PFSK-1 (cell line): ENCODE measurements around the gene RAPSN.

ENCODE experiments used
- FOXP2 ChIP-seq: optimal IDR thresholded peaks from 2 replicates; pipeline ENCODE3; 2011; ENCODE audit warnings: borderline replicate concordance, control low read depth, inconsistent platforms; ENCODE audit not compliant: insufficient read depth; ENCODE audit errors: extremely low read length, extremely low read depth
- POLR2AphosphoS5 ChIP-seq: IDR thresholded peaks from 2 replicates; pipeline ENCODE4 v1.6.1; 2012; ENCODE audit warnings: low read depth, mild to moderate bottlenecking, control low read depth, low read length, moderate library complexity
- REST ChIP-seq, 2 experiments: IDR thresholded peaks; 2 replicates each; pipeline versions ENCODE4 v1.6.1 to v1.8.0; 2011 to 2012; ENCODE audit warnings: low read depth in 2 of 2, low read length in 2 of 2, control low read depth in 1 of 2, inconsistent platforms in 1 of 2, mild to moderate bottlenecking in 1 of 2, moderate library complexity in 1 of 2; ENCODE audit not compliant: insufficient read depth in 1 of 2
- SIN3A ChIP-seq: IDR thresholded peaks from 2 replicates; pipeline ENCODE4 v1.6.1; 2012; ENCODE audit warnings: mild to moderate bottlenecking, low read length, moderate library complexity, borderline replicate concordance; ENCODE audit not compliant: insufficient read depth
- TAF1 ChIP-seq: IDR thresholded peaks from 2 replicates; pipeline ENCODE4 v1.6.1; 2012; ENCODE audit warnings: low read length, control low read depth, borderline replicate concordance; ENCODE audit not compliant: insufficient read depth

RAPSN gene

GRCh38 chr11:47436726-47437125, 12.2 kb downstream of the RAPSN start:
- TF ChIP-seq FOXP2 = no peak
- no peak for TF ChIP-seq REST (IDR thresholded peaks at IDR 0.05; ENCODE audit: insufficient read depth in 1 of 2, low read depth in 2 of 2, low read length in 2 of 2)
- TF ChIP-seq TAF1 = no peak
- TF ChIP-seq SIN3A = no peak
- no peak for TF ChIP-seq POLR2AphosphoS5

- TF ChIP-seq REST (IDR thresholded peaks at IDR 0.05; ENCODE audit: insufficient read depth in 1 of 2, low read depth in 2 of 2, low read length in 2 of 2) (no peak), SIN3A (no peak), TAF1 (no peak), FOXP2 (no peak), POLR2AphosphoS5 (no peak)
Measured at GRCh38 chr11:47435687-47436086, 13.2 kb downstream of the RAPSN start.

- TF ChIP-seq REST (IDR thresholded peaks at IDR 0.05; ENCODE audit: insufficient read depth in 1 of 2, low read depth in 2 of 2, low read length in 2 of 2) (no peak), TAF1 (no peak), POLR2AphosphoS5 (no peak)
Measured at GRCh38 chr11:47434011-47434786, 14.7 kb downstream of the RAPSN start.

- TF ChIP-seq FOXP2 = no peak
- TF ChIP-seq TAF1 = no peak
Measured at GRCh38 chr11:47433157-47433556, 15.8 kb downstream of the RAPSN start.

GRCh38 chr11:47431356-47432083, 17.4 kb downstream of the RAPSN start:
- TF ChIP-seq FOXP2 (no peak), SIN3A (no peak), POLR2AphosphoS5 (no peak), TAF1 (no peak), REST (IDR thresholded peaks at IDR 0.05; ENCODE audit: insufficient read depth in 1 of 2, low read depth in 2 of 2, low read length in 2 of 2) (no peak)
